DOHH2 (cell line): Measurements from ENCODE around the gene EFNA3.

ENCODE experiments used
- H3F3A ChIP-seq: fragments of 200-600 bp; sonication (generic), shearing (Covaris generic); 2 replicates; pipeline ENCODE4 v1.6.0; 2016; ENCODE audit warnings: antibody characterized with exemption, mild to moderate bottlenecking; ENCODE audit not compliant: control insufficient read depth, insufficient read depth
- H3K27ac ChIP-seq: fragments of 200-600 bp; sonication (generic); 2 replicates; pipeline ENCODE4 v1.5.1; 2014; ENCODE audit warnings: low read depth, mild to moderate bottlenecking, low read length, moderate library complexity
- H3K27me3 ChIP-seq: fragments of 200-600 bp; sonication (generic); 2 replicates; pipeline ENCODE4 v1.6.1; 2014; ENCODE audit warnings: mild to moderate bottlenecking, low read length, mixed read lengths; ENCODE audit not compliant: control insufficient read depth
- H3K36me3 ChIP-seq: fragments of 200-600 bp; sonication (generic); 2 replicates; pipeline ENCODE4 v1.6.1; 2014; ENCODE audit warnings: mild to moderate bottlenecking, low read length, moderate library complexity, mixed read lengths; ENCODE audit not compliant: control insufficient read depth
- H3K4me1 ChIP-seq: fragments of 200-600 bp; sonication (generic); 2 replicates; pipeline ENCODE4 v1.6.1; 2014; ENCODE audit warnings: mild to moderate bottlenecking, low read length, mixed read lengths; ENCODE audit not compliant: control insufficient read depth
- H3K4me2 ChIP-seq: fragments of 200-600 bp; sonication (generic); 2 replicates; pipeline ENCODE4 v1.6.0; 2014; ENCODE audit warnings: mild to moderate bottlenecking, low read length, moderate library complexity
- H3K4me3 ChIP-seq: fragments of 200-600 bp; sonication (generic); 2 replicates; pipeline ENCODE4 v1.5.1; 2014; ENCODE audit warnings: mild to moderate bottlenecking, low read length, mixed read lengths
- H3K79me2 ChIP-seq: fragments of 200-600 bp; sonication (generic); 2 replicates; pipeline ENCODE4 v1.6.1; 2014; ENCODE audit warnings: mild to moderate bottlenecking, low read length, mixed read lengths; ENCODE audit not compliant: control insufficient read depth
- H3K9me2 ChIP-seq: fragments of 200-600 bp; sonication (generic); replicated peaks from 2 replicates; pipeline ENCODE4 v1.6.1; 2014; ENCODE audit warnings: mild to moderate bottlenecking, low read length, mixed read lengths; ENCODE audit not compliant: control insufficient read depth
- H3K9me3 ChIP-seq: fragments of 200-600 bp; sonication (generic); 2 replicates; pipeline ENCODE4 v1.6.1; 2014; ENCODE audit warnings: antibody characterized with exemption, low read length, mixed read lengths; ENCODE audit not compliant: control insufficient read depth, insufficient read depth
- H4K20me1 ChIP-seq: fragments of 200-600 bp; sonication (generic); 2 replicates; pipeline ENCODE4 v1.6.0; 2014; ENCODE audit warnings: low read depth, mild to moderate bottlenecking, antibody characterized with exemption, low read length, moderate library complexity; ENCODE audit not compliant: control insufficient read depth, insufficient read depth
- CTCF ChIP-seq: fragments of 200-600 bp; sonication (generic); IDR thresholded peaks from one replicate; pipeline ENCODE4 v1.5.1; 2014; ENCODE audit warnings: antibody characterized with exemption, mild to moderate bottlenecking, low read depth, low read length; ENCODE audit not compliant: poor library complexity, severe bottlenecking
- EZH2phosphoT487 ChIP-seq: fragments of 200-600 bp; sonication (generic); IDR thresholded peaks from 2 replicates; pipeline ENCODE4 v1.6.1; 2017; ENCODE audit warnings: borderline replicate concordance, mild to moderate bottlenecking, antibody characterized with exemption, low read length, moderate library complexity, mixed read lengths

Gene EFNA3

GRCh38 chr1:155125511-155125945 is 46.9 kb downstream of the EFNA3 start:
- no peaks in the 10 kb centered on the region for H3K79me2 ChIP-seq
- H3K4me2 ChIP-seq: no peak overlapping the region
- peaks cover 25% of the 10 kb centered on the region for H3K4me1 ChIP-seq
- H3K36me3 ChIP-seq: no peaks in the 10 kb centered on the region
- TF ChIP-seq CTCF: no peak
- no peaks in the 10 kb centered on the region for H4K20me1 ChIP-seq
- no peak overlapping the region for H3K27ac ChIP-seq
- H3K4me3 ChIP-seq: no peak overlapping the region
- H3F3A ChIP-seq: no peaks in the 10 kb centered on the region
- no peaks in the 10 kb centered on the region for H3K9me3 ChIP-seq
- H3K27me3 ChIP-seq: peaks cover 72% of the 10 kb centered on the region
- H3K9me2 ChIP-seq: no peaks in the 10 kb centered on the region

GRCh38 chr1:155125946-155126555 is 47.4 kb downstream of the EFNA3 start:
- peaks cover 70% of the 10 kb centered on the region for H3K27me3 ChIP-seq
- no peak overlapping the region for H3K27ac ChIP-seq
- no peaks in the 10 kb centered on the region for H3K9me3 ChIP-seq
- H3K4me3 ChIP-seq: no peak overlapping the region
- no peak overlapping the region; the same call in 1 of the 2 replicates for H3K4me2 ChIP-seq
- H3F3A ChIP-seq: no peaks in the 10 kb centered on the region
- no peaks in the 10 kb centered on the region for H4K20me1 ChIP-seq
- TF ChIP-seq CTCF (no peak), EZH2phosphoT487 (no peak)
- no peaks in the 10 kb centered on the region for H3K79me2 ChIP-seq
- H3K36me3 ChIP-seq: no peaks in the 10 kb centered on the region
- H3K4me1 ChIP-seq: peaks cover 25% of the 10 kb centered on the region
- no peaks in the 10 kb centered on the region for H3K9me2 ChIP-seq

GRCh38 chr1:155126556-155127104 is 48.0 kb downstream of the EFNA3 start:
- no peaks in the 10 kb centered on the region for H4K20me1 ChIP-seq
- no peak overlapping the region for H3K27ac ChIP-seq
- no peaks in the 10 kb centered on the region for H3F3A ChIP-seq
- H3K4me3 ChIP-seq: peak overlapping the region; percentile 57
- H3K27me3 ChIP-seq: peaks cover 65% of the 10 kb centered on the region
- H3K9me2 ChIP-seq: no peaks in the 10 kb centered on the region
- no peaks in the 10 kb centered on the region for H3K9me3 ChIP-seq
- H3K79me2 ChIP-seq: no peaks in the 10 kb centered on the region
- H3K4me1 ChIP-seq: peaks cover 25% of the 10 kb centered on the region
- H3K36me3 ChIP-seq: no peaks in the 10 kb centered on the region
- peak overlapping the region; percentile 84 for H3K4me2 ChIP-seq
- peak; percentile 18 for TF ChIP-seq CTCF
- no peak for TF ChIP-seq EZH2phosphoT487
